Neural cell (in vitro differentiated cells): ENCODE results near the gene DIDO1.

Experiments
- EP300 ChIP-seq: fragments of 450-650 bp; conservative IDR thresholded peaks from 2 replicates; pipeline ENCODE4 v1.6.1; 2014; ENCODE audit warnings: antibody characterized with exemption, mild to moderate bottlenecking, moderate library complexity; ENCODE audit not compliant: poor library complexity, severe bottlenecking
- EZH2 ChIP-seq: fragments of 200-600, 300-800 bp; shearing (Covaris generic), sonication (generic); IDR thresholded peaks from 2 replicates; pipeline ENCODE4 v1.6.1; 2014; ENCODE audit warnings: antibody characterized with exemption, low read length, borderline replicate concordance, mild to moderate bottlenecking; ENCODE audit not compliant: insufficient read depth, poor library complexity, severe bottlenecking
- MXI1 ChIP-seq: fragments of 450-650 bp; conservative IDR thresholded peaks from 2 replicates; pipeline ENCODE4 v1.6.1; 2014; ENCODE audit warnings: antibody characterized with exemption, mild to moderate bottlenecking; ENCODE audit not compliant: poor library complexity, severe bottlenecking
- POLR2AphosphoS5 ChIP-seq: IDR thresholded peaks from 2 replicates; pipeline ENCODE4 v1.6.1; 2012
- SMC3 ChIP-seq: fragments of 450-650 bp; conservative IDR thresholded peaks from 2 replicates; pipeline ENCODE4 v1.6.1; 2014; ENCODE audit warnings: antibody characterized with exemption, mild to moderate bottlenecking, moderate library complexity; ENCODE audit not compliant: poor library complexity
- TF ChIP-seq, protein P1 (sequence below): fragments of 450-650 bp; IDR thresholded peaks from 2 replicates; pipeline ENCODE4 v1.5.1; 2014; ENCODE audit warnings: antibody characterized with exemption, mild to moderate bottlenecking, moderate library complexity; ENCODE audit not compliant: poor library complexity, severe bottlenecking
- TF ChIP-seq, protein P2 (sequence below): IDR thresholded peaks from 2 replicates; pipeline ENCODE4 v1.6.1; 2012; ENCODE audit warnings: borderline replicate concordance

DNA sequence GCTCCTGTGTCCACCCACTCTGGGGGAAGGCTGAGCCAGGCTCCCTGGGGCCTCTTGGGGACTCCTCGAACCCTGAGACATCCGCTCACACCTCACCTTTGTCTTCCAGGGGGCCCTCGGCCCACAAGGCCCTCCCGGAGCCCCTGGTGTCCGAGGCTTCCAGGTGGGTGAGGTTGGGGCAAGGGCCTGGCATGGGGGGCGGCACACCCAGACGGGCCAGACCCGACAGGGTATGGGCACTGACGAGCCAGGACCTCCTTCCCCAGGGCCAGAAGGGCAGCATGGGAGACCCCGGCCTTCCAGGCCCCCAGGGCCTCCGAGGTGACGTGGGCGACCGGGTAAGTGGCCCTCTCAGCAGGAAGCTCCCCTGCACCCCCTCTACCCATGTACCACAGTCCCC lies 96.1 kb downstream of the DIDO1 start:
- TF ChIP-seq, protein P1, sequence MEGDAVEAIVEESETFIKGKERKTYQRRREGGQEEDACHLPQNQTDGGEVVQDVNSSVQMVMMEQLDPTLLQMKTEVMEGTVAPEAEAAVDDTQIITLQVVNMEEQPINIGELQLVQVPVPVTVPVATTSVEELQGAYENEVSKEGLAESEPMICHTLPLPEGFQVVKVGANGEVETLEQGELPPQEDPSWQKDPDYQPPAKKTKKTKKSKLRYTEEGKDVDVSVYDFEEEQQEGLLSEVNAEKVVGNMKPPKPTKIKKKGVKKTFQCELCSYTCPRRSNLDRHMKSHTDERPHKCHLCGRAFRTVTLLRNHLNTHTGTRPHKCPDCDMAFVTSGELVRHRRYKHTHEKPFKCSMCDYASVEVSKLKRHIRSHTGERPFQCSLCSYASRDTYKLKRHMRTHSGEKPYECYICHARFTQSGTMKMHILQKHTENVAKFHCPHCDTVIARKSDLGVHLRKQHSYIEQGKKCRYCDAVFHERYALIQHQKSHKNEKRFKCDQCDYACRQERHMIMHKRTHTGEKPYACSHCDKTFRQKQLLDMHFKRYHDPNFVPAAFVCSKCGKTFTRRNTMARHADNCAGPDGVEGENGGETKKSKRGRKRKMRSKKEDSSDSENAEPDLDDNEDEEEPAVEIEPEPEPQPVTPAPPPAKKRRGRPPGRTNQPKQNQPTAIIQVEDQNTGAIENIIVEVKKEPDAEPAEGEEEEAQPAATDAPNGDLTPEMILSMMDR = no peak
- no peak for TF ChIP-seq MXI1
- TF ChIP-seq EP300 = no peak
- no peak for TF ChIP-seq SMC3
- no peak for TF ChIP-seq POLR2AphosphoS5
- TF ChIP-seq, protein P2, sequence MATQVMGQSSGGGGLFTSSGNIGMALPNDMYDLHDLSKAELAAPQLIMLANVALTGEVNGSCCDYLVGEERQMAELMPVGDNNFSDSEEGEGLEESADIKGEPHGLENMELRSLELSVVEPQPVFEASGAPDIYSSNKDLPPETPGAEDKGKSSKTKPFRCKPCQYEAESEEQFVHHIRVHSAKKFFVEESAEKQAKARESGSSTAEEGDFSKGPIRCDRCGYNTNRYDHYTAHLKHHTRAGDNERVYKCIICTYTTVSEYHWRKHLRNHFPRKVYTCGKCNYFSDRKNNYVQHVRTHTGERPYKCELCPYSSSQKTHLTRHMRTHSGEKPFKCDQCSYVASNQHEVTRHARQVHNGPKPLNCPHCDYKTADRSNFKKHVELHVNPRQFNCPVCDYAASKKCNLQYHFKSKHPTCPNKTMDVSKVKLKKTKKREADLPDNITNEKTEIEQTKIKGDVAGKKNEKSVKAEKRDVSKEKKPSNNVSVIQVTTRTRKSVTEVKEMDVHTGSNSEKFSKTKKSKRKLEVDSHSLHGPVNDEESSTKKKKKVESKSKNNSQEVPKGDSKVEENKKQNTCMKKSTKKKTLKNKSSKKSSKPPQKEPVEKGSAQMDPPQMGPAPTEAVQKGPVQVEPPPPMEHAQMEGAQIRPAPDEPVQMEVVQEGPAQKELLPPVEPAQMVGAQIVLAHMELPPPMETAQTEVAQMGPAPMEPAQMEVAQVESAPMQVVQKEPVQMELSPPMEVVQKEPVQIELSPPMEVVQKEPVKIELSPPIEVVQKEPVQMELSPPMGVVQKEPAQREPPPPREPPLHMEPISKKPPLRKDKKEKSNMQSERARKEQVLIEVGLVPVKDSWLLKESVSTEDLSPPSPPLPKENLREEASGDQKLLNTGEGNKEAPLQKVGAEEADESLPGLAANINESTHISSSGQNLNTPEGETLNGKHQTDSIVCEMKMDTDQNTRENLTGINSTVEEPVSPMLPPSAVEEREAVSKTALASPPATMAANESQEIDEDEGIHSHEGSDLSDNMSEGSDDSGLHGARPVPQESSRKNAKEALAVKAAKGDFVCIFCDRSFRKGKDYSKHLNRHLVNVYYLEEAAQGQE = no peak
- TF ChIP-seq EZH2 = no peak
